Measurements from ENCODE around the gene TPD52L1.
A peak's percentile ranks its signal among the peaks of the same experiment; 100 is the strongest.
"Not testable (repeated sequence)": the region's sequence is repeated elsewhere in the genome, so short reads cannot be mapped to it uniquely, and the experiment has no call there.

The TPD52L1 gene

GRCh38 chr6:125123051-125123450 lies 30.5 kb upstream of the TPD52L1 start:
- no peak for DNase-seq
- Histone ChIP-seq H3K36me3 (ENCODE audit: control insufficient read depth in 4 of 4, insufficient read depth in 4 of 4, low read length in 3 of 4) (no peaks in the 10 kb centered on the region), H3K4me1 (ENCODE audit: control extremely low read depth in 1 of 4, control insufficient read depth in 4 of 4, insufficient read depth in 4 of 4, low read length in 3 of 4) (peaks cover 0 to 2% (median 0%) of the 10 kb centered on the region in 4 experiments), H3K27me3 (replicated peaks in 2 of 5; ENCODE audit: control insufficient read depth in 4 of 5, insufficient read depth in 5 of 5, low read length in 4 of 5) (no peaks in the 10 kb centered on the region), H3K9me3 (ENCODE audit: control extremely low read depth in 1 of 5, control insufficient read depth in 4 of 5, insufficient read depth in 2 of 5, low read depth in 1 of 5, low read length in 4 of 5) (no peaks in the 10 kb centered on the region), H3K27ac (ENCODE audit: insufficient read depth in 1 of 2, low read depth in 1 of 2, low read length in 2 of 2, poor library complexity in 1 of 2, severe bottlenecking in 2 of 2) (no peak overlapping the region), H3K4me3 (ENCODE audit: control insufficient read depth in 1 of 7, extremely low read depth in 1 of 7, insufficient read depth in 4 of 7, low read depth in 2 of 7, low read length in 6 of 7) (no peak overlapping the region)
- POLR2A ChIA-PET, result no interaction called here
- CTCF ChIA-PET, result interaction anchor here (0.9 to 1.7 kb wide), 2 partner anchors 9 to 11 kb away, joined by 3 to 6 read pairs; no protein-coding TSS in a partner anchor
- WGBS (ENCODE audit: insufficient coverage), result 100% methylated on average over 1 of the region's 3 CpGs

GRCh38 chr6:125123468-125124048 lies 30.0 kb upstream of the TPD52L1 start:
- 89% methylated on average over 7 of the region's 8 CpGs for WGBS (ENCODE audit: insufficient coverage)
- ChIA-PET POLR2A (no interaction called here), CTCF (interaction anchor here (0.9 to 2.0 kb wide), 3 partner anchors 10 to 28 kb away, joined by 3 to 6 read pairs (median 4); no protein-coding TSS in a partner anchor)
- Histone ChIP-seq H3K9me3 (ENCODE audit: control extremely low read depth in 1 of 5, control insufficient read depth in 4 of 5, insufficient read depth in 2 of 5, low read depth in 1 of 5, low read length in 4 of 5) (no peaks in the 10 kb centered on the region), H3K27ac (ENCODE audit: insufficient read depth in 1 of 2, low read depth in 1 of 2, low read length in 2 of 2, poor library complexity in 1 of 2, severe bottlenecking in 2 of 2) (no peak overlapping the region), H3K4me3 (ENCODE audit: control insufficient read depth in 1 of 7, extremely low read depth in 1 of 7, insufficient read depth in 4 of 7, low read depth in 2 of 7, low read length in 6 of 7) (no peak overlapping the region), H3K4me1 (ENCODE audit: control extremely low read depth in 1 of 4, control insufficient read depth in 4 of 4, insufficient read depth in 4 of 4, low read length in 3 of 4) (peaks cover 0 to 2% (median 0%) of the 10 kb centered on the region in 4 experiments), H3K27me3 (replicated peaks in 2 of 5; ENCODE audit: control insufficient read depth in 4 of 5, insufficient read depth in 5 of 5, low read length in 4 of 5) (no peaks in the 10 kb centered on the region), H3K36me3 (ENCODE audit: control insufficient read depth in 4 of 4, insufficient read depth in 4 of 4, low read length in 3 of 4) (no peaks in the 10 kb centered on the region)
- DNase-seq, result peak in 2 of 3 donors; percentile 27 to 29

- H3K27me3 ChIP-seq (replicated peaks in 2 of 5; ENCODE audit: control insufficient read depth in 4 of 5, insufficient read depth in 5 of 5, low read length in 4 of 5), result no peaks in the 10 kb centered on the region
- H3K4me3 ChIP-seq (ENCODE audit: control insufficient read depth in 1 of 7, extremely low read depth in 1 of 7, insufficient read depth in 4 of 7, low read depth in 2 of 7, low read length in 6 of 7), result no peak overlapping the region
- CTCF ChIA-PET, result interaction anchor here (1.1 to 2.0 kb wide), 5 partner anchors 10 to 52 kb away, joined by 3 to 10 read pairs (median 4); no protein-coding TSS in a partner anchor
- WGBS (ENCODE audit: insufficient coverage), result 97% methylated on average over 4 of the region's 6 CpGs
- H3K27ac ChIP-seq (ENCODE audit: insufficient read depth in 1 of 2, low read depth in 1 of 2, low read length in 2 of 2, poor library complexity in 1 of 2, severe bottlenecking in 2 of 2), result no peak overlapping the region
- no peak for DNase-seq
- no peaks in the 10 kb centered on the region for H3K36me3 ChIP-seq (ENCODE audit: control insufficient read depth in 4 of 4, insufficient read depth in 4 of 4, low read length in 3 of 4)
- peaks cover 0 to 2% (median 0%) of the 10 kb centered on the region in 4 experiments for H3K4me1 ChIP-seq (ENCODE audit: control extremely low read depth in 1 of 4, control insufficient read depth in 4 of 4, insufficient read depth in 4 of 4, low read length in 3 of 4)
- H3K9me3 ChIP-seq (ENCODE audit: control extremely low read depth in 1 of 5, control insufficient read depth in 4 of 5, insufficient read depth in 2 of 5, low read depth in 1 of 5, low read length in 4 of 5), result no peaks in the 10 kb centered on the region
- POLR2A ChIA-PET, result no interaction called here
Measured at GRCh38 chr6:125124049-125124669, 29.4 kb upstream of the TPD52L1 start.

- CTCF ChIA-PET, result interaction anchor here (1.8 kb wide), 1 partner anchor 12 kb away, joined by 10 read pairs; no protein-coding TSS in a partner anchor
- H3K9me3 ChIP-seq (ENCODE audit: control extremely low read depth in 1 of 5, control insufficient read depth in 4 of 5, insufficient read depth in 2 of 5, low read depth in 1 of 5, low read length in 4 of 5); H3K36me3 ChIP-seq (ENCODE audit: control insufficient read depth in 4 of 4, insufficient read depth in 4 of 4, low read length in 3 of 4); H3K27me3 ChIP-seq (replicated peaks in 2 of 5; ENCODE audit: control insufficient read depth in 4 of 5, insufficient read depth in 5 of 5, low read length in 4 of 5); POLR2A ChIA-PET; DNase-seq; H3K4me1 ChIP-seq (ENCODE audit: control extremely low read depth in 1 of 4, control insufficient read depth in 4 of 4, insufficient read depth in 4 of 4, low read length in 3 of 4); H3K27ac ChIP-seq (ENCODE audit: insufficient read depth in 1 of 2, low read depth in 1 of 2, low read length in 2 of 2, poor library complexity in 1 of 2, severe bottlenecking in 2 of 2); H3K4me3 ChIP-seq (ENCODE audit: control insufficient read depth in 1 of 7, extremely low read depth in 1 of 7, insufficient read depth in 4 of 7, low read depth in 2 of 7, low read length in 6 of 7): not testable (repeated sequence)
- WGBS (ENCODE audit: insufficient coverage), result 96% methylated on average over 10 of the region's 23 CpGs
Measured at GRCh38 chr6:125125856-125126255, 27.7 kb upstream of the TPD52L1 start.

- 78% methylated on average over 3 of the region's 4 CpGs for WGBS (ENCODE audit: insufficient coverage)
- no peaks in the 10 kb centered on the region for H3K9me3 ChIP-seq (ENCODE audit: control extremely low read depth in 1 of 5, control insufficient read depth in 4 of 5, insufficient read depth in 2 of 5, low read depth in 1 of 5, low read length in 4 of 5)
- H3K27ac ChIP-seq (ENCODE audit: insufficient read depth in 1 of 2, low read depth in 1 of 2, low read length in 2 of 2, poor library complexity in 1 of 2, severe bottlenecking in 2 of 2), result no peak overlapping the region
- DNase-seq, result no peak
- no peaks in the 10 kb centered on the region for H3K36me3 ChIP-seq (ENCODE audit: control insufficient read depth in 4 of 4, insufficient read depth in 4 of 4, low read length in 3 of 4)
- CTCF ChIA-PET, result interaction anchor here (1.5 to 2.5 kb wide), 2 partner anchors 12 to 15 kb away, joined by 4 to 10 read pairs; no protein-coding TSS in a partner anchor
- H3K4me1 ChIP-seq (ENCODE audit: control extremely low read depth in 1 of 4, control insufficient read depth in 4 of 4, insufficient read depth in 4 of 4, low read length in 3 of 4), result no peaks in the 10 kb centered on the region
- no peak overlapping the region for H3K4me3 ChIP-seq (ENCODE audit: control insufficient read depth in 1 of 7, extremely low read depth in 1 of 7, insufficient read depth in 4 of 7, low read depth in 2 of 7, low read length in 6 of 7)
- POLR2A ChIA-PET, result no interaction called here
- H3K27me3 ChIP-seq (replicated peaks in 2 of 5; ENCODE audit: control insufficient read depth in 4 of 5, insufficient read depth in 5 of 5, low read length in 4 of 5), result no peaks in the 10 kb centered on the region
Measured at GRCh38 chr6:125129354-125129753, 24.2 kb upstream of the TPD52L1 start.

GRCh38 chr6:125132058-125132457 lies 21.5 kb upstream of the TPD52L1 start:
- CTCF ChIA-PET, result interaction anchor here (1.8 kb wide), 1 partner anchor 13 kb away, joined by 4 read pairs; no protein-coding TSS in a partner anchor

GRCh38 chr6:125136378-125136777 lies 17.2 kb upstream of the TPD52L1 start:
- no peak overlapping the region for H3K4me3 ChIP-seq (ENCODE audit: control insufficient read depth in 1 of 7, extremely low read depth in 1 of 7, insufficient read depth in 4 of 7, low read depth in 2 of 7, low read length in 6 of 7)
- no peaks in the 10 kb centered on the region for H3K9me3 ChIP-seq (ENCODE audit: control extremely low read depth in 1 of 5, control insufficient read depth in 4 of 5, insufficient read depth in 2 of 5, low read depth in 1 of 5, low read length in 4 of 5)
- H3K4me1 ChIP-seq (ENCODE audit: control extremely low read depth in 1 of 4, control insufficient read depth in 4 of 4, insufficient read depth in 4 of 4, low read length in 3 of 4), result no peaks in the 10 kb centered on the region
- ChIA-PET CTCF (no interaction called here), POLR2A (no interaction called here)
- no peak for DNase-seq
- H3K27me3 ChIP-seq (replicated peaks in 2 of 5; ENCODE audit: control insufficient read depth in 4 of 5, insufficient read depth in 5 of 5, low read length in 4 of 5), result no peaks in the 10 kb centered on the region
- H3K27ac ChIP-seq (ENCODE audit: insufficient read depth in 1 of 2, low read depth in 1 of 2, low read length in 2 of 2, poor library complexity in 1 of 2, severe bottlenecking in 2 of 2), result no peak overlapping the region
- WGBS (ENCODE audit: insufficient coverage), result 90% methylated on average over 2 of the region's 3 CpGs
- H3K36me3 ChIP-seq (ENCODE audit: control insufficient read depth in 4 of 4, insufficient read depth in 4 of 4, low read length in 3 of 4), result no peaks in the 10 kb centered on the region

More at GRCh38 chr6:125132058-125132457, 21.5 kb upstream of the TPD52L1 start:
- WGBS (ENCODE audit: insufficient coverage), result 100% methylated on average over 1 of the region's 1 CpG
- POLR2A ChIA-PET, result no interaction called here
- Histone ChIP-seq H3K4me3 (ENCODE audit: control insufficient read depth in 1 of 7, extremely low read depth in 1 of 7, insufficient read depth in 4 of 7, low read depth in 2 of 7, low read length in 6 of 7) (no peak overlapping the region), H3K27ac (ENCODE audit: insufficient read depth in 1 of 2, low read depth in 1 of 2, low read length in 2 of 2, poor library complexity in 1 of 2, severe bottlenecking in 2 of 2) (no peak overlapping the region), H3K4me1 (ENCODE audit: control extremely low read depth in 1 of 4, control insufficient read depth in 4 of 4, insufficient read depth in 4 of 4, low read length in 3 of 4) (no peaks in the 10 kb centered on the region), H3K9me3 (ENCODE audit: control extremely low read depth in 1 of 5, control insufficient read depth in 4 of 5, insufficient read depth in 2 of 5, low read depth in 1 of 5, low read length in 4 of 5) (no peaks in the 10 kb centered on the region), H3K36me3 (ENCODE audit: control insufficient read depth in 4 of 4, insufficient read depth in 4 of 4, low read length in 3 of 4) (no peaks in the 10 kb centered on the region), H3K27me3 (replicated peaks in 2 of 5; ENCODE audit: control insufficient read depth in 4 of 5, insufficient read depth in 5 of 5, low read length in 4 of 5) (no peaks in the 10 kb centered on the region)
- DNase-seq, result no peak

Data from common myeloid progenitor, CD34-positive (primary cell).